Activated CD4-positive, alpha-beta T cell treated with anti-CD3 and anti-CD28 coated beads, Interleukin-2, amount 50 U/mL, for 48 hours (primary cell): ENCODE data around the gene GPR171.

Experiments used
- DNase-seq, 2 experiments: peaks; one replicate each; pipeline ENCODE4 v3.0.0-alpha.2; 2020

Gene GPR171

GRCh38 chr3:151174351-151174750 lies 28.7 kb downstream of the GPR171 start:
- DNase-seq: no peak

GRCh38 chr3:151171145-151171757 lies 31.8 kb downstream of the GPR171 start:
- DNase-seq: peak; percentile 38 to 55

GRCh38 chr3:151169948-151170679 lies 32.9 kb downstream of the GPR171 start:
- peak; percentile 63 to 76 for DNase-seq

GRCh38 chr3:151169262-151169947 lies 33.6 kb downstream of the GPR171 start:
- no peak for DNase-seq

GRCh38 chr3:151168269-151169094 lies 34.5 kb downstream of the GPR171 start:
- DNase-seq: peak; percentile 89 to 90

- DNase-seq: no peak
Measured at GRCh38 chr3:151166161-151166560, 36.9 kb downstream of the GPR171 start.

GRCh38 chr3:151165226-151165625 lies 37.8 kb downstream of the GPR171 start:
- no peak for DNase-seq

GRCh38 chr3:151159806-151160205 lies 43.2 kb downstream of the GPR171 start:
- no peak for DNase-seq

DNA sequence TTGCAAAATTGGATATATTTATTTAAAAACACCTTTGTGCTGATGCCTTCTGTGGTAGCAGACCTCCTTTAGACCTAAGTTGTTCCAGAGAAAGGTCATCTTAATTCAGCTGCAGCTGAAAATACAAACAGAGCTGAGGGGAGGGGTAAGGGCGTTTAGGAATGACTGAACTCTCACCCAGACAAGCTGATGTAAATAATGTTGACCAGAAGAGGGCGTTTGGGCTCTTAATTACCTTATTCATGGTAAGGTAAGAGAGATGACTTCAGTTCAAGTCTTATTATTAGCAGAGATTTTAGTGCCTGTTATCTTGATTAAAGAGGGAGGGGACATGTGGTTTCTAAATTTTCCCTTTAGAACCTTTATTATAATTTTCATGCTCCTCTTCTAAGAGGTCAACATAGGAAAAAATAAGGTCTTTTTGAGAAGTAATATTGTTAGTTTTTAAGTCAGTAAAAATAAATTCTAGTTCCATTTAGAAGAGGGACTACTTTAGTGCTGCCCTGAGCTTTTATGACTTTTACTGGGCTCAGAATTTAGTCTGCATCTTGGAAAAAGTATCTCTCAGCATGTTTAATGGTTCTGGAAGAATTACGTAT lies 46.3 kb downstream of the GPR171 start:
- DNase-seq: peak in 1 of 2 experiments; percentile 20

DNA sequence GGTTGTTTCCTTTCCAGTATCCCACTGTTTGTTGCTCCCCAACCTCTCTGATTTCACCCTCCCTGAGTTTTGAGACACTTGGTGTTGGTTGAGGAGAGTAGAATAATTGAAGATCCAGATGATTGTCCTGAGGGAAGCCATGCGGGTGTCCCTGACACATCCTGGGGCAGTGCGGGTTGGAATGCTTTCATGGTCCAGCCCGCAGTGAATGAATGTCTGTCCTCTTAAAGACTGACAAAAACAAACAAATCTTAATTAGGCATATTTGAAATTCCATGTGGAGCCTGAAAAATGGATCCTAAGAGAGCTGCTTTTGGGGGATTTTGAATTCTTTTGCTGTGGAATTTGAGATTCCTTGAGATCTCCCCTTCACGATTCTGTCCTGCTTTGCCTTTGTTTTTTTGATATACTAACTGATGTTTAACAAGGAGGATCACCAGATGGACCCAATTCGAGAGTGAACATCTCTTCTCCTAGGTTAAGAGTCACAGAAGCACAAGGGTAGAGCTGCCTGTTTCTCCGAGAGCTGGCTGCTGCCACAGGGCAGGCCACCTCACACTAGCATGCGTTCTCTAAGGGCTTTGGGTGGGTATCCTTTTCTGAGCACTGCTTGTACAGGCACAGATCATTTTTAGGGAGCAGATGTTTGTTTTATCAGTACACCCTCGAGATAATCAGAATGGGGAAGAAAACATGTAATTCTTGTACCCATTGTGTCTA lies 47.4 kb downstream of the GPR171 start:
- no peak for DNase-seq

DNA sequence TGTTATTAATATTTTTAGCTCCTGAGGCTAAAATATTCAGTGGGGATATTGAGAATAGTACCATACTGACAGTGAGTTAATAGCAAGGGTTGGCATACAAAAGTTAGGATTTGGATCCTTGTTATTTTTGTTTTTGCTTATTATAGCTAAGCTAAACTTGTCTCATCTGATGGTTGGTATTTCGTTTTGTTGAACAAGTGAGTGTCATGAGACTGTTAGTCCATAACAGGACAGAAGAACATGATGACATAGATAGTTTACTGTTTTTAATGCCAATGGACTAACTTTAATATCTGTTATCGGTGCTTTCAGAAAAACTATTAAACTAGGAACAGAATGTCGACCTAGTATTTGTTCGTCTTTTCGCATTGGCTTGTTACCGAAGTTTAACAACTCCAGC lies 48.5 kb downstream of the GPR171 start:
- DNase-seq: no peak

DNA sequence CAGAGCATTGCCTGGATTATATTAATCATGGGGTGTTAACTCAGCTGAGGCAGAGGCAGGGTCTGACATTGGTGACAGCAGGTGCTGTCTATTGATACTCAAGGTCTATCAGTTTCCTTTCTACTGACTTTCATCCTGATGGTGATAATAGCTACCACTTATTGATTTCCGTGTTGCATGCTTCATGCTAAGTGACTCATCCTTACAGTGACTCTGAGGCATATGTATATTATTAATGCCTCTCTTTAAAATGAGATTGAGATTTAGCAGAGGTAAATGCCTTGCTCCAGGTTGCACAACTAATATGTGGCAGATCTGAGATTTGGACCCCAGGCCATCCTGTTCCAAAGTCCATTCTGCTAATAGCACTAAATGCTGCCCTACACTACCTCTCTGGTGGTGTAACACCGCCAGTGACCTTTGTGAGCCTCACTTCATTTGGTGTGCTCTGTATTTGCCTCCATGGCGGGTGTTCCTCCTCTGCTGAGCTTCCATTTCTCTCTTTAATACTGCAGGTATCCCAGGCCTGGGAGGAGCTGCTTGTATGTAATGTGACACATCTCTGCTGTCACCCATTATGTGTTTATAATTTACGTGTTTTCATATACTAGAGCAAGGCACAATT lies 50.4 kb downstream of the GPR171 start:
- DNase-seq: no peak
